ENCODE measurements around the gene PODXL2. TPM values are rescaled to one million over a fixed set of nuclear protein-coding genes. Genes with fewer than 3 reads are reported as not detected.

The PODXL2 gene
- total RNA-seq, 1 experiment from 2014 or later, result 5.9 TPM

DNA sequence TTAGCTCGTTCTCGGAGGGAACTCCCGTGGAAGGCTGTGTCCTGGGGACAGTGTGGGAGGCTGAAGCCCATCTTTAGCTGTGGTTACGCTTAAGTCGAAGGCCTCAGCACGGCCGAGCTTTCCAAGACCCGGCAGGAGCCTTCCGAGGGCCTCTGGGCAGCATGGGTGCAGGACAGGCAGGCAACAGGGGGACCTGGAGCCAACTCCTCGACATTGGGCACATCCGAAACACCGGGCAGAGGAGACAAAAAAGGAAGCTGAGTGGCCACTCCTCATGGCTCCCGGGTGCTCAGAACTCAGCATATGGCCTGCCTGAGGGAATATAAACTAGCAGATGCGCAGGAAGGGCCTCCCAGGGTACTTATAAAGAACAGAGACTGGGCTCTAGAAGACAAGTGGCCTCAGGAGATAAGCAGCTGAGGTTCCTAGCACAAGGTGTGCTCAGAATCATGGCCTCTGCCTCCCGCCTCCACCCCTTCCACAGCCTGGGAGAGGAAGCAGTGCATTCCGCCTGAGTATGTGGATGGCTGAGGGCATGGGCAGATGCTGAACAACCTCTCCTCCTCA lies 77.9 kb downstream of the PODXL2 start:
- no peak for DNase-seq (ENCODE audit: low read depth)

DNA sequence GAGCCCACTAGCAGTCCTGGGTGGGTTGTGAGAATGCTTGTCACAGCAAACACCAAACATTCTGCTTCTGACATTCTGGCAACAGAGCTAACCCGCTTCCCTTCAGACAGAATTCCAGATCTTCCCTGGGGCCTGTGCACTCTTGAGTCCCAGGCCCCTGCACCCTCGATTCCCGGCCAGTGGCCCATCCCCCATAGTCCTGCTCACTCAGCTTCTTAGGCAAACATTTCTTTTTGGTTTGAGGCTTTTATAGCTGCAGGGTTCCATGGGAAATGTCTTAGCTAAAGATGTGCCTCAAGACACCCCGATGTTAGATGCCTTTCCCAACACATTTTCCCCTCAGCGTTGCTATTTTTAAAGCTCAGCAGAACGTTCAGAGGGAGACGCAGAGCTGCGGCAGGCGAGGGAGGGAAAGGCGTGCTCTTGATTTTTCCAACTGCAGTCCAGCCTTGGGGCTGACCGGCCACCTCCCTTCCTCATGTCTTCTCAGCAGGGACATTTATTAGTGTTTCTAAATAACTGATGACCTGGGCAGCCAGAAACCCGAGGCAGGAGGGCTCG lies 78.9 kb downstream of the PODXL2 start:
- no peak for DNase-seq (ENCODE audit: low read depth)

GRCh38 chr3:127708837-127709236 lies 79.9 kb downstream of the PODXL2 start:
- DNase-seq (ENCODE audit: low read depth), result no peak

DNA sequence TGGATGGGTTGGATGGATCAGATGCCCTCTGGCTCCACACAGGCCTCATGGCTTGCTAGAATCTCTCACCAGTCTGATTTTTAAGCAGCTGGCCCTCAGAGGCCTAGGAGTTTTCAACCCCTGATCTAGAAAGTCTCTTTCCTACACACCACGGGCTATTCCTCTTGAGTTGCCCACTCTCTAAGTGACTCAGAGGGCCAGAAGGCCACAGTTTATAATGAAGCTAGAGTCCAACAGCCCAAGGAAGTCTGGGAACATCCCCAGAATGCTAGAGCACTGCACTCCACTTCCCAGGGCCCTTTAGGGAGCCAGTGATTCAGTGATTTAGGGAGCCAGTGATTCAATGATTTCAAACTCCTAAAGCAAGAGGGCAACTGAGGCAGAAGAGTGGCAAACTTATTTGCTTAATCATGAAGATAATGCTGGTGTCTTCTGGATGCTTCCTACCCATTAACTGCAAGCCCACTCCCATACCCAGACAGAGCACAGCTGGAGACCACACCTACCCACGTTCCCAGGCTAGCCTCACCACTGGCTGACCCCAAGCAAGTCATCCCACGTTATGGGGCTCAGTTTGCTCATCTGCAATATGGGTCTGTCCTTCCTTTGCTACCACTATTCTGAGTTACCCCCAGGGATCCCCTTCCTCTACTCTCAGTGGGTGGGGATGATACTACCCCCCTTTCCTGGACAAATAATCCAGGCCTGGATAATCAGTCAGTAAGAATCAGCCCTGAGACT lies 80.5 kb downstream of the PODXL2 start:
- DNase-seq (ENCODE audit: low read depth), result peak; percentile 45

GRCh38 chr3:127710155-127710941 lies 81.4 kb downstream of the PODXL2 start:
- no peak for DNase-seq (ENCODE audit: low read depth)

- no peak for DNase-seq (ENCODE audit: low read depth)
Measured at GRCh38 chr3:127711021-127711695, 82.2 kb downstream of the PODXL2 start.

GRCh38 chr3:127711896-127712295 lies 82.9 kb downstream of the PODXL2 start:
- no peak for DNase-seq (ENCODE audit: low read depth)

GRCh38 chr3:127712461-127712860 lies 83.5 kb downstream of the PODXL2 start:
- no peak for DNase-seq (ENCODE audit: low read depth)

- no peak for DNase-seq (ENCODE audit: low read depth)
Measured at GRCh38 chr3:127712881-127713771, 84.1 kb downstream of the PODXL2 start.

- no peak for DNase-seq (ENCODE audit: low read depth)
Measured at GRCh38 chr3:127714125-127714571, 85.2 kb downstream of the PODXL2 start.

DNA sequence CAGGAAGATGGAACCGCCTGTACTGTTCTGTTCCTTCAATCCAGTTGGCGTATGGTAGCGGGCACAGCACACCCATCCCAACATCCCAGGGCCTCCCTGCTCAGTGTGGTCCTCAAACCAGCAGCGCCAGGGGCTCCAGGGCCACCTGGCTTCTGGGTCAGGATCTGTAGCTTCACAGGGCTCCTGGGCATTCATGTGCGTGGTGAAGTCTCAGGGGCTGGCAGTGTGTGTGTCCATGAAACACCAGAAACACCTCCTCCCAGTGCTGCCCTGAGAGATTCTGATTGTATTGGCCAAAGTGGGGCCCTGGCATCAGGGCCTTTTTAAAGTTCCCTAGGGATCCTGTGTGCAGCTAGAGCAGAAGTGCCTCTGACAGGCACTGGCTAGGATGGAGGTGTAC lies 85.9 kb downstream of the PODXL2 start:
- no peak for DNase-seq (ENCODE audit: low read depth)

GRCh38 chr3:127715532-127715931 lies 86.5 kb downstream of the PODXL2 start:
- DNase-seq (ENCODE audit: low read depth), result no peak

GRCh38 chr3:127716384-127716783 lies 87.4 kb downstream of the PODXL2 start:
- no peak for DNase-seq (ENCODE audit: low read depth)

- no peak for DNase-seq (ENCODE audit: low read depth)
Measured at GRCh38 chr3:127717357-127718244, 88.6 kb downstream of the PODXL2 start.

GRCh38 chr3:127718245-127718915 lies 89.4 kb downstream of the PODXL2 start:
- no peak for DNase-seq (ENCODE audit: low read depth)

GRCh38 chr3:127718916-127719290 lies 89.9 kb downstream of the PODXL2 start:
- DNase-seq (ENCODE audit: low read depth), result no peak

DNA sequence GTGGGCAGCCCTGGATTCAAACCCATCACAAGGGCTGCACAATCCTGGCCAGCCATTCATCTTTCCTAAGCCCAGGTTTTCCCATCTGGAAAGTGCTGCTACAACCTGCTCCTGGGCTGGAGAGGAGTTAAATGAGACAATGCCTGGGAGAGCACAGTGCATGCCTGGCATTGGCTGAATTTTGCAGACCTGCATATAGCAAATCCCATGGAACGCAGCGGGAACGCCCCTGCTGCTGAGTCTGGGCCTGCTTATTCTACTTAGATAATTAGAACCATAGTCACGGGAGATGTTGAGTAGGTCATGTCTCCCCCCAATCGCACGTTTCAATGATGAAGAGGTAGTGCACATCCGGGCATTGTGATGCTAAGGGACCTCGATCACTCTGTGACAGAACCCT lies 90.4 kb downstream of the PODXL2 start:
- DNase-seq (ENCODE audit: low read depth), result no peak

- DNase-seq (ENCODE audit: low read depth), result no peak
Measured at GRCh38 chr3:127720161-127720823, 91.3 kb downstream of the PODXL2 start.

Measured in RPMI7951 (cell line).